ENCODE data around the gene ARHGAP26. TPM values are rescaled to one million over a fixed set of nuclear protein-coding genes. Genes with fewer than 3 reads are reported as not detected.
A peak's percentile ranks its signal among the peaks of the same experiment; 100 is the strongest.

The ARHGAP26 gene
- total RNA-seq, 5 donors from 2014 or later (not counting 1 experiment from before 2014, with no cell fraction given) = 22.8 to 49.3 (median 28.3) TPM

GRCh38 chr5:142973932-142974331 lies 203.8 kb downstream of the ARHGAP26 start:
- peak overlapping the region; percentile 42 for H3K27ac ChIP-seq (ENCODE audit: low read length)
- no peaks in the 10 kb centered on the region for H3K9me3 Mint-ChIP-seq
- H3K27me3 Mint-ChIP-seq = no peaks in the 10 kb centered on the region
- WGBS (ENCODE audit: insufficient coverage) = 100% methylated on average over 2 of the region's 3 CpGs
- no peak for ATAC-seq (replicated peaks in 1 of 4)
- peaks cover 3 to 45% of the 10 kb centered on the region in 2 experiments for H3K4me1 ChIP-seq (ENCODE audit: control insufficient read depth in 1 of 2, extremely low read depth in 1 of 2, insufficient read depth in 2 of 2, low read length in 2 of 2)
- H3K9me3 ChIP-seq = no peaks in the 10 kb centered on the region
- no peak overlapping the region for H3K4me3 ChIP-seq (ENCODE audit: control insufficient read depth in 1 of 2, extremely low read depth in 1 of 2, low read length in 1 of 2)
- CTCF ChIA-PET = interaction anchor here in 1 of 2 donors (0.7 kb wide), 1 partner anchor 56 kb away, joined by 8 read pairs; no protein-coding TSS in a partner anchor
- H3K36me3 ChIP-seq (ENCODE audit: control insufficient read depth in 2 of 2, extremely low read depth in 1 of 2, insufficient read depth in 1 of 2, low read length in 1 of 2) = no peaks in the 10 kb centered on the region
- peak overlapping the region in 1 of 2 donors; percentile 63 for H3K27ac Mint-ChIP-seq
- H3K27me3 ChIP-seq (replicated peaks in 1 of 2; ENCODE audit: control insufficient read depth in 2 of 2, extremely low read depth in 1 of 2, insufficient read depth in 2 of 2, low read length in 1 of 2) = no peaks in the 10 kb centered on the region
- H3K4me1 Mint-ChIP-seq = peaks cover 34 to 81% (median 68%) of the 10 kb centered on the region in 3 donors
- peaks cover 16% of the 10 kb centered on the region for H3K36me3 Mint-ChIP-seq
- no peak for DNase-seq
- POLR2A ChIA-PET = interaction anchor here in 1 of 2 donors (1.5 kb wide), 1 partner anchor 29 kb away, joined by 3 read pairs; no protein-coding TSS in a partner anchor
- no peak overlapping the region for H3K4me3 Mint-ChIP-seq

GRCh38 chr5:142974409-142974808 lies 204.2 kb downstream of the ARHGAP26 start:
- H3K27me3 ChIP-seq (replicated peaks in 1 of 2; ENCODE audit: control insufficient read depth in 2 of 2, extremely low read depth in 1 of 2, insufficient read depth in 2 of 2, low read length in 1 of 2) = no peaks in the 10 kb centered on the region
- peaks cover 15% of the 10 kb centered on the region for H3K36me3 Mint-ChIP-seq
- H3K36me3 ChIP-seq (ENCODE audit: control insufficient read depth in 2 of 2, extremely low read depth in 1 of 2, insufficient read depth in 1 of 2, low read length in 1 of 2) = no peaks in the 10 kb centered on the region
- H3K4me3 ChIP-seq (ENCODE audit: control insufficient read depth in 1 of 2, extremely low read depth in 1 of 2, low read length in 1 of 2) = no peak overlapping the region
- H3K9me3 Mint-ChIP-seq = no peaks in the 10 kb centered on the region
- no peaks in the 10 kb centered on the region for H3K9me3 ChIP-seq
- DNase-seq = no peak
- ChIA-PET POLR2A (interaction anchor here in 1 of 2 donors (1.5 kb wide), 1 partner anchor 28 kb away, joined by 3 read pairs; no protein-coding TSS in a partner anchor), CTCF (no interaction called here)
- peak overlapping the region; percentile 42 for H3K27ac ChIP-seq (ENCODE audit: low read length)
- peaks cover 32 to 83% (median 69%) of the 10 kb centered on the region in 3 donors for H3K4me1 Mint-ChIP-seq
- peak overlapping the region in 1 of 2 donors; percentile 57 for H3K27ac Mint-ChIP-seq
- no CpG with 5 or more reads among the region's 4 CpGs for WGBS (ENCODE audit: insufficient coverage)
- ATAC-seq (replicated peaks in 1 of 4) = no peak
- H3K27me3 Mint-ChIP-seq = no peaks in the 10 kb centered on the region
- peaks cover 3 to 48% of the 10 kb centered on the region in 2 experiments for H3K4me1 ChIP-seq (ENCODE audit: control insufficient read depth in 1 of 2, extremely low read depth in 1 of 2, insufficient read depth in 2 of 2, low read length in 2 of 2)
- no peak overlapping the region for H3K4me3 Mint-ChIP-seq

GRCh38 chr5:142976861-142977260 lies 206.7 kb downstream of the ARHGAP26 start:
- peaks cover 6 to 60% of the 10 kb centered on the region in 2 experiments for H3K4me1 ChIP-seq (ENCODE audit: control insufficient read depth in 1 of 2, extremely low read depth in 1 of 2, insufficient read depth in 2 of 2, low read length in 2 of 2)
- H3K27ac Mint-ChIP-seq = peak overlapping the region; percentile 95 to 97
- no peaks in the 10 kb centered on the region for H3K27me3 ChIP-seq (replicated peaks in 1 of 2; ENCODE audit: control insufficient read depth in 2 of 2, extremely low read depth in 1 of 2, insufficient read depth in 2 of 2, low read length in 1 of 2)
- DNase-seq = peak in 1 of 35 experiments; percentile 14
- no peak overlapping the region for H3K4me3 Mint-ChIP-seq
- H3K27ac ChIP-seq (ENCODE audit: low read length) = peak overlapping the region; percentile 71
- H3K9me3 ChIP-seq = no peaks in the 10 kb centered on the region
- ChIA-PET POLR2A (no interaction called here), CTCF (interaction anchor here in 1 of 2 donors (0.7 to 1.2 kb wide), 3 partner anchors 19 to 123 kb away, joined by 3 read pairs; no protein-coding TSS in a partner anchor)
- ATAC-seq (replicated peaks in 1 of 4) = no peak
- H3K4me3 ChIP-seq (ENCODE audit: control insufficient read depth in 1 of 2, extremely low read depth in 1 of 2, low read length in 1 of 2) = no peak overlapping the region
- H3K36me3 Mint-ChIP-seq = peaks cover 10% of the 10 kb centered on the region
- no peaks in the 10 kb centered on the region for H3K9me3 Mint-ChIP-seq
- H3K4me1 Mint-ChIP-seq = peaks cover 45 to 85% (median 68%) of the 10 kb centered on the region in 3 donors
- 97% methylated on average over 3 of the region's 3 CpGs for WGBS (ENCODE audit: insufficient coverage)
- no peaks in the 10 kb centered on the region for H3K36me3 ChIP-seq (ENCODE audit: control insufficient read depth in 2 of 2, extremely low read depth in 1 of 2, insufficient read depth in 1 of 2, low read length in 1 of 2)
- no peaks in the 10 kb centered on the region for H3K27me3 Mint-ChIP-seq

GRCh38 chr5:142977363-142978051 lies 207.3 kb downstream of the ARHGAP26 start:
- ChIA-PET CTCF (interaction anchor here in 1 of 2 donors (0.7 to 1.2 kb wide), 4 partner anchors 16 to 122 kb away, joined by 3 to 4 read pairs (median 3); no protein-coding TSS in a partner anchor), POLR2A (no interaction called here)
- Mint-ChIP-seq H3K9me3 (no peaks in the 10 kb centered on the region), H3K27me3 (no peaks in the 10 kb centered on the region), H3K4me3 (peak overlapping the region; percentile 32 to 47 (median 34)), H3K27ac (peak overlapping the region; percentile 95 to 97), H3K36me3 (peaks cover 10% of the 10 kb centered on the region), H3K4me1 (peaks cover 47 to 88% (median 74%) of the 10 kb centered on the region in 3 donors)
- H3K9me3 ChIP-seq = no peaks in the 10 kb centered on the region
- H3K4me1 ChIP-seq (ENCODE audit: control insufficient read depth in 1 of 2, extremely low read depth in 1 of 2, insufficient read depth in 2 of 2, low read length in 2 of 2) = peaks cover 6 to 63% of the 10 kb centered on the region in 2 experiments
- 20% methylated on average over 3 of the region's 8 CpGs for WGBS (ENCODE audit: insufficient coverage)
- peak overlapping the region; percentile 71 for H3K27ac ChIP-seq (ENCODE audit: low read length)
- ATAC-seq (replicated peaks in 1 of 4) = peak; percentile 82 to 98 (median 94)
- no peaks in the 10 kb centered on the region for H3K36me3 ChIP-seq (ENCODE audit: control insufficient read depth in 2 of 2, extremely low read depth in 1 of 2, insufficient read depth in 1 of 2, low read length in 1 of 2)
- H3K27me3 ChIP-seq (replicated peaks in 1 of 2; ENCODE audit: control insufficient read depth in 2 of 2, extremely low read depth in 1 of 2, insufficient read depth in 2 of 2, low read length in 1 of 2) = no peaks in the 10 kb centered on the region
- no peak overlapping the region for H3K4me3 ChIP-seq (ENCODE audit: control insufficient read depth in 1 of 2, extremely low read depth in 1 of 2, low read length in 1 of 2)
- DNase-seq = peak in 33 of 35 experiments; percentile 23 to 83 (median 43)

- peaks cover 49 to 89% (median 74%) of the 10 kb centered on the region in 3 donors for H3K4me1 Mint-ChIP-seq
- no peaks in the 10 kb centered on the region for H3K36me3 ChIP-seq (ENCODE audit: control insufficient read depth in 2 of 2, extremely low read depth in 1 of 2, insufficient read depth in 1 of 2, low read length in 1 of 2)
- CTCF ChIA-PET = interaction anchor here (0.6 to 1.3 kb wide), 5 partner anchors 8 to 868 kb away, joined by 3 to 6 read pairs (median 4); no protein-coding TSS in a partner anchor
- H3K4me1 ChIP-seq (ENCODE audit: control insufficient read depth in 1 of 2, extremely low read depth in 1 of 2, insufficient read depth in 2 of 2, low read length in 2 of 2) = peaks cover 6 to 69% of the 10 kb centered on the region in 2 experiments
- ATAC-seq (replicated peaks in 1 of 4) = no peak
- no peaks in the 10 kb centered on the region for H3K27me3 Mint-ChIP-seq
- peak overlapping the region; percentile 95 to 97 for H3K27ac Mint-ChIP-seq
- POLR2A ChIA-PET = interaction anchor here in 1 of 2 donors (0.6 kb wide), 1 partner anchor 1216 kb away, joined by 4 read pairs; no protein-coding TSS in a partner anchor
- peaks cover 13% of the 10 kb centered on the region for H3K36me3 Mint-ChIP-seq
- WGBS (ENCODE audit: insufficient coverage) = no CpG with 5 or more reads among the region's 2 CpGs
- DNase-seq = no peak
- H3K9me3 ChIP-seq = no peaks in the 10 kb centered on the region
- peak overlapping the region in 1 of 3 donors; percentile 39 for H3K4me3 Mint-ChIP-seq
- no peaks in the 10 kb centered on the region for H3K9me3 Mint-ChIP-seq
- no peaks in the 10 kb centered on the region for H3K27me3 ChIP-seq (replicated peaks in 1 of 2; ENCODE audit: control insufficient read depth in 2 of 2, extremely low read depth in 1 of 2, insufficient read depth in 2 of 2, low read length in 1 of 2)
- H3K27ac ChIP-seq (ENCODE audit: low read length) = peak overlapping the region; percentile 71
- H3K4me3 ChIP-seq (ENCODE audit: control insufficient read depth in 1 of 2, extremely low read depth in 1 of 2, low read length in 1 of 2) = no peak overlapping the region
These were observed 208.1 kb downstream of the ARHGAP26 start for GRCh38 chr5:142978252-142978651.

- no peaks in the 10 kb centered on the region for H3K27me3 ChIP-seq (replicated peaks in 1 of 2; ENCODE audit: control insufficient read depth in 2 of 2, extremely low read depth in 1 of 2, insufficient read depth in 2 of 2, low read length in 1 of 2)
- H3K4me1 ChIP-seq (ENCODE audit: control insufficient read depth in 1 of 2, extremely low read depth in 1 of 2, insufficient read depth in 2 of 2, low read length in 2 of 2) = peaks cover 6 to 67% of the 10 kb centered on the region in 2 experiments
- no peaks in the 10 kb centered on the region for H3K36me3 ChIP-seq (ENCODE audit: control insufficient read depth in 2 of 2, extremely low read depth in 1 of 2, insufficient read depth in 1 of 2, low read length in 1 of 2)
- H3K27ac ChIP-seq (ENCODE audit: low read length) = peak overlapping the region; percentile 71
- no peak overlapping the region for H3K4me3 Mint-ChIP-seq
- peaks cover 53 to 87% (median 70%) of the 10 kb centered on the region in 3 donors for H3K4me1 Mint-ChIP-seq
- H3K36me3 Mint-ChIP-seq = peaks cover 13% of the 10 kb centered on the region
- H3K27ac Mint-ChIP-seq = peak overlapping the region; percentile 88 to 97
- ChIA-PET CTCF (interaction anchor here (0.6 to 1.3 kb wide), 6 partner anchors 9 to 868 kb away, joined by 3 to 7 read pairs (median 4); no protein-coding TSS in a partner anchor), POLR2A (interaction anchor here (0.6 kb wide), 3 partner anchors 39 to 1481 kb away, joined by 3 to 11 read pairs (median 4); no protein-coding TSS in a partner anchor)
- H3K9me3 Mint-ChIP-seq = no peaks in the 10 kb centered on the region
- H3K4me3 ChIP-seq (ENCODE audit: control insufficient read depth in 1 of 2, extremely low read depth in 1 of 2, low read length in 1 of 2) = no peak overlapping the region
- H3K27me3 Mint-ChIP-seq = no peaks in the 10 kb centered on the region
- WGBS (ENCODE audit: insufficient coverage) = no CpG with 5 or more reads among the region's 1 CpG
- DNase-seq (no peak), ATAC-seq (replicated peaks in 1 of 4) (no peak)
- no peaks in the 10 kb centered on the region for H3K9me3 ChIP-seq
These were observed 208.5 kb downstream of the ARHGAP26 start for GRCh38 chr5:142978726-142979125.
